ENCODE data around the gene SIAH1.
"Not testable (repeated sequence)": the region's sequence is repeated elsewhere in the genome, so short reads cannot be mapped to it uniquely, and the experiment has no call there.

Gene SIAH1

GRCh38 chr16:48367441-48368049, 17.7 kb downstream of the SIAH1 start:
- Mint-ChIP-seq H3K4me1 (ENCODE audit: low read depth in 2 of 2) (peaks cover 15 to 16% of the 10 kb centered on the region in 2 donors), H3K9me3 (no peaks in the 10 kb centered on the region), H3K36me3 (ENCODE audit: insufficient read depth) (peaks cover 8% of the 10 kb centered on the region), H3K4me3 (peak overlapping the region in 1 of 2 donors; percentile 84), H3K27ac (peak overlapping the region in 1 of 2 donors; percentile 74), H3K27me3 (no peaks in the 10 kb centered on the region)
- no peak for ATAC-seq (replicated peaks)
- DNase-seq: no peak

- Mint-ChIP-seq H3K36me3 (ENCODE audit: insufficient read depth) (peaks cover 8% of the 10 kb centered on the region), H3K27me3 (no peaks in the 10 kb centered on the region), H3K27ac (peak overlapping the region; percentile 74 to 81), H3K4me3 (peak overlapping the region; percentile 79 to 84), H3K4me1 (ENCODE audit: low read depth in 2 of 2) (peaks cover 15 to 16% of the 10 kb centered on the region in 2 donors), H3K9me3 (no peaks in the 10 kb centered on the region)
- DNase-seq (peak; percentile 32 to 35 (median 35)), ATAC-seq (replicated peaks) (peak; percentile 79)
Observed at GRCh38 chr16:48366165-48367093, 18.8 kb downstream of the SIAH1 start.

GRCh38 chr16:48365601-48366164, 19.5 kb downstream of the SIAH1 start:
- peak overlapping the region; percentile 74 to 81 for H3K27ac Mint-ChIP-seq
- H3K4me3 Mint-ChIP-seq: peak overlapping the region; percentile 79 to 84
- peak; percentile 54 to 63 (median 63) for DNase-seq
- H3K4me1 Mint-ChIP-seq (ENCODE audit: low read depth in 2 of 2): peaks cover 15 to 16% of the 10 kb centered on the region in 2 donors
- peak; percentile 90 for ATAC-seq (replicated peaks)
- no peaks in the 10 kb centered on the region for H3K27me3 Mint-ChIP-seq
- no peaks in the 10 kb centered on the region for H3K9me3 Mint-ChIP-seq
- H3K36me3 Mint-ChIP-seq (ENCODE audit: insufficient read depth): peaks cover 8% of the 10 kb centered on the region

GRCh38 chr16:48365025-48365600, 20.1 kb downstream of the SIAH1 start:
- ATAC-seq (replicated peaks): no peak
- DNase-seq: no peak
- Mint-ChIP-seq H3K4me3 (peak overlapping the region; percentile 79 to 84), H3K9me3 (no peaks in the 10 kb centered on the region), H3K27me3 (no peaks in the 10 kb centered on the region), H3K36me3 (ENCODE audit: insufficient read depth) (peaks cover 5% of the 10 kb centered on the region), H3K4me1 (ENCODE audit: low read depth in 2 of 2) (peaks cover 15 to 16% of the 10 kb centered on the region in 2 donors), H3K27ac (peak overlapping the region; percentile 74 to 81)

- Mint-ChIP-seq H3K27me3 (no peaks in the 10 kb centered on the region), H3K4me1 (ENCODE audit: low read depth in 2 of 2) (peaks cover 10 to 13% of the 10 kb centered on the region in 2 donors), H3K4me3 (no peak overlapping the region), H3K36me3 (ENCODE audit: insufficient read depth) (peaks cover 5% of the 10 kb centered on the region), H3K9me3 (no peaks in the 10 kb centered on the region), H3K27ac (no peak overlapping the region)
- no peak for DNase-seq
- ATAC-seq (replicated peaks): no peak
Observed at GRCh38 chr16:48361540-48362144, 23.6 kb downstream of the SIAH1 start.

GRCh38 chr16:48361012-48361411, 24.2 kb downstream of the SIAH1 start:
- Mint-ChIP-seq H3K9me3 (no peaks in the 10 kb centered on the region), H3K27me3 (no peaks in the 10 kb centered on the region), H3K4me3 (no peak overlapping the region), H3K27ac (no peak overlapping the region), H3K4me1 (ENCODE audit: low read depth in 2 of 2) (peaks cover 4 to 8% of the 10 kb centered on the region in 2 donors), H3K36me3 (ENCODE audit: insufficient read depth) (peaks cover under 1% of the 10 kb centered on the region)
- DNase-seq (no peak), ATAC-seq (replicated peaks) (no peak)

- no peak overlapping the region for H3K4me3 Mint-ChIP-seq
- ATAC-seq (replicated peaks): no peak
- no peak overlapping the region for H3K27ac Mint-ChIP-seq
Observed at GRCh38 chr16:48359983-48360382, 25.2 kb downstream of the SIAH1 start.

GRCh38 chr16:48358419-48358818, 26.8 kb downstream of the SIAH1 start:
- no peaks in the 10 kb centered on the region for H3K9me3 Mint-ChIP-seq
- DNase-seq: no peak
- H3K4me3 Mint-ChIP-seq: no peak overlapping the region
- ATAC-seq (replicated peaks): no peak
- peaks cover 6% of the 10 kb centered on the region for H3K36me3 Mint-ChIP-seq (ENCODE audit: insufficient read depth)
- H3K27me3 Mint-ChIP-seq: no peaks in the 10 kb centered on the region
- H3K4me1 Mint-ChIP-seq (ENCODE audit: low read depth in 2 of 2): peaks cover 3 to 5% of the 10 kb centered on the region in 2 donors
- peak overlapping the region in 1 of 2 donors; percentile 42 for H3K27ac Mint-ChIP-seq

More at GRCh38 chr16:48359983-48360382, 25.2 kb downstream of the SIAH1 start:
- Mint-ChIP-seq H3K36me3 (ENCODE audit: insufficient read depth) (no peaks in the 10 kb centered on the region), H3K4me1 (ENCODE audit: low read depth in 2 of 2) (peaks cover 1 to 4% of the 10 kb centered on the region in 2 donors), H3K27me3 (no peaks in the 10 kb centered on the region), H3K9me3 (no peaks in the 10 kb centered on the region)
- no peak for DNase-seq

GRCh38 chr16:48356633-48357376, 28.4 kb downstream of the SIAH1 start:
- H3K9me3 Mint-ChIP-seq: no peaks in the 10 kb centered on the region
- peaks cover 0 to 4% of the 10 kb centered on the region in 2 donors for H3K4me1 Mint-ChIP-seq (ENCODE audit: low read depth in 2 of 2)
- no peak for DNase-seq
- no peak overlapping the region for H3K4me3 Mint-ChIP-seq
- H3K27ac Mint-ChIP-seq: no peak overlapping the region
- ATAC-seq (replicated peaks): no peak
- H3K27me3 Mint-ChIP-seq: no peaks in the 10 kb centered on the region
- H3K36me3 Mint-ChIP-seq (ENCODE audit: insufficient read depth): peaks cover 11% of the 10 kb centered on the region

GRCh38 chr16:48354877-48355855, 30.0 kb downstream of the SIAH1 start:
- peaks cover 0 to 4% of the 10 kb centered on the region in 2 donors for H3K4me1 Mint-ChIP-seq (ENCODE audit: low read depth in 2 of 2)
- H3K9me3 Mint-ChIP-seq: no peaks in the 10 kb centered on the region
- DNase-seq: no peak
- H3K27me3 Mint-ChIP-seq: no peaks in the 10 kb centered on the region
- H3K4me3 Mint-ChIP-seq: no peak overlapping the region
- ATAC-seq (replicated peaks): no peak
- peaks cover 22% of the 10 kb centered on the region for H3K36me3 Mint-ChIP-seq (ENCODE audit: insufficient read depth)
- peak overlapping the region in 1 of 2 donors; percentile 22 for H3K27ac Mint-ChIP-seq

GRCh38 chr16:48354385-48354784, 30.8 kb downstream of the SIAH1 start:
- Mint-ChIP-seq H3K36me3 (ENCODE audit: insufficient read depth) (peaks cover 30% of the 10 kb centered on the region), H3K27ac (peak overlapping the region in 1 of 2 donors; percentile 22)
- not testable (repeated sequence) for H3K4me3 Mint-ChIP-seq; H3K4me1 Mint-ChIP-seq (ENCODE audit: low read depth in 2 of 2); H3K27me3 Mint-ChIP-seq; H3K9me3 Mint-ChIP-seq; DNase-seq; ATAC-seq (replicated peaks)
